GM21825 (cell line): ENCODE measurements around the gene ERBB4.

Experiments
- ATAC-seq: cut with Tn5 transposase; IDR thresholded peaks from one replicate; pipeline ENCODE4 v1.9.1; 2021; ENCODE audit warnings: mild to moderate bottlenecking, moderate library complexity; ENCODE audit not compliant: unreplicated experiment

ERBB4 gene

GRCh38 chr2:211451642-211452041, 1087.0 kb downstream of the ERBB4 start:
- ATAC-seq = no peak

- no peak for ATAC-seq
These were observed 1088.8 kb downstream of the ERBB4 start for GRCh38 chr2:211449819-211450218.

DNA sequence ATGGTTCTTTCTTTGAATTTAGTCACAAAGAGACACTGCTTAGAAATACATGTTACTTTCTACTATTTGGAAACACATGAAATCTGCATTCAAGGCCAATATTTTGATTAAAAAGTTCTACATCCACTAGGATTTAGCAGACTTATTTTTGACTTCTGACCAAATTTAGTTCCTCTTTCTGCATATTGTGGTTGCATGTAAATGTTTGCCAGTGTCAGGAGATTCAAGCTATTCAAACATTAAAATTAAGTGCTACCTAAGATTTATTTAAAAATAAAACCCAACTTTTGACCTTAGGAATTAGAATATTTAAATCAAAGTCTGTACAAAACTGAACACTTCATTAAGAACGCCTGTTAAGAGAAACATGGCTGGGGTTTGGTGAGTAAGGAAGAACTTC, 1091.1 kb downstream of the ERBB4 start:
- no peak for ATAC-seq

- no peak for ATAC-seq
These were observed 1098.5 kb downstream of the ERBB4 start for GRCh38 chr2:211440107-211440506.

DNA sequence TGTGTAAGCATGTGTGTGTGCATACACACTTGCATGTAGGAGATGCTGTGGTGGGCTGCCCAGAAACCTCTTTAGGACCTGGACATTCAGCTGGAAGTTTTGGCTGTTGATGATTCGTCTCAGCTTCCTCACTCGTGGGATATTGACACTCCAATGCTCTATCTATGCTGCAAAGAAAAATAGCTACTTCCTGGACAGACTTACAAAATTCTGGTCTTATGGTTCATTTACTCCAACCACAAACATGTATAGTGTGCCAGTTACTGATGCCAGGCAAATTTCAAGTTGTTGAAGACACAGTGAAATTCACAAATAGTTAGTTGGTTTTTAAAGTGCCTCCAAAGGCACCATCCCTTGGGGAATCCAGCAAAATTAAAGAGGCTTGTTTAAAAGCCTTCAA, 1099.6 kb downstream of the ERBB4 start:
- no peak for ATAC-seq

- no peak for ATAC-seq
These were observed 1101.2 kb downstream of the ERBB4 start for GRCh38 chr2:211437396-211437795.

DNA sequence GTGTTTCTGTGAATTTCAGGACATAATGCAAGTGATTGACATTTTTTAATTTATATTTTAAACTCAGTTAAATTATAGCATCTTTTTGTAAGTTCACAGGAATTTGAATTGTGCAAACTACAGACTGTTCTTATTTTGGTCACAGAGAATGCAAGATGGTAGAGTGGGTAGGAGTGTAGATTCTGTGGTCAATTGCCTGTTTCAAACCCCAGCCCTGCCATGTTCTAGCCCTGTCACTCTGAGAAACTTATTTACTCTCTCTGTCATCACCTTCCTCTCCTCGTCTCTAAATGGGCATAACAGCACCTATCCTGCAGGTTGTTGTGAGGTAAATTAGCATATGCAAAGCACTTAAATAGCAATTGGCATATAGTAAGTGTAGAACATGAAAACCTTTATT, 1102.4 kb downstream of the ERBB4 start:
- ATAC-seq = no peak

DNA sequence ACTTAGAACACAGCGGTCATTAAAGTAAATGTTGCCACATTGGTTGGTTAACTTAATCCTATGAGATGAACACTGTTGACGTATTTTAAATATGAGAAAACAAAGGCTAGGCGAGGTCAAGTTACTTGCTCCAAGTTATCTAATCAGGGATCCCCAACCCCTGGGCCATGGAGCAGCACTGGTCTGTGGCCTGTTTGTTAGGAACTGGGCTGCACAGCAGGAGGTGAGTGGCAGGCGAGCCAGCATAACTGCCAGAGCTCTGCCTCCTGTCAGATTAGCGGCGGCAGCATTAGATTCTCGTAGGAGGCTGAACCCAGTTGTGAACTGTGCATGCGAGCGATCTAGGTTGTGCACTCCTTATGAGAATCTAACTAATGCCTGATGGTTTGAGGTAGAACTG, 1103.3 kb downstream of the ERBB4 start:
- ATAC-seq = no peak

- ATAC-seq = no peak
These were observed 1103.8 kb downstream of the ERBB4 start for GRCh38 chr2:211434773-211435172.

GRCh38 chr2:211429256-211429920, 1109.2 kb downstream of the ERBB4 start:
- ATAC-seq = no peak

GRCh38 chr2:211426240-211426639, 1112.4 kb downstream of the ERBB4 start:
- no peak for ATAC-seq

- no peak for ATAC-seq
These were observed 1115.6 kb downstream of the ERBB4 start for GRCh38 chr2:211423018-211423417.

DNA sequence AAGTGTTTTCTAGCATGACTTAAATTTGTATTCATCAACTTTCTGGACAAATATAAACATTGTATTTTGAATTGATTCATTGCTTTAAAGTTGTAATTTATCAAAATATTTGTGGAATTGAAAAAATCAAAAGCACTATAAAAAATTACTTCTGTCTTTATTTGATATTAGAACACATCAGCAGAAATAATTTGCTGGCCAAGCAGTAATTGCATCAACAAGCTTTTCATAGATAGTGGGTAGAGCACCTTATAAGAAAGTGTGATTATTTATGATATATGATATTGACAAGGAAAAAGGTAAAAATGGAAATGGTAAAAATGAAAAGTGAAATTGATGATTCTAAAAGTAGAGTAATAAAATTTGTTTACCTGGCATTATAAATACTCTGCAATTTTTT, 1121.1 kb downstream of the ERBB4 start:
- ATAC-seq = no peak

GRCh38 chr2:211416373-211416772, 1122.2 kb downstream of the ERBB4 start:
- no peak for ATAC-seq

GRCh38 chr2:211413746-211414145, 1124.9 kb downstream of the ERBB4 start:
- ATAC-seq = no peak

DNA sequence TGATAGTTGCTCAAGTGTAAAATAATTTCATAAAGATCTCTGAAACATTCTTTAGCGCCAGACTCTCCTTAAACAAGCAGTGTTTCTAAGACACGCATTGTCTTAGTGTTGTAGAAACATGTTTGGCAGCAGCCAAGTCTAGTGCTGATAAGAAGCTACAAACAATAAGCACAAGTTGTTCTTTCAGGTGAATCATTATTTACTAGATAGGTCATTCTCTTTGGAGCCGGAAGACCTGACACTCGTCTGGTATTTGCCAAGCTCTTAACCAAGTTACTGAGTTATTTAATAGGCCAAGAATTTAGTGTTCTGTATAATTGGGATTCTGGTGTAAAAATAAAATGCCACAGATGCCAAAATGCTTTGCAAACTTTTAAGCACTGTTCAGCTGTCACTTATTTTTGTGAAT, 1130.1 kb downstream of the ERBB4 start:
- no peak for ATAC-seq

DNA sequence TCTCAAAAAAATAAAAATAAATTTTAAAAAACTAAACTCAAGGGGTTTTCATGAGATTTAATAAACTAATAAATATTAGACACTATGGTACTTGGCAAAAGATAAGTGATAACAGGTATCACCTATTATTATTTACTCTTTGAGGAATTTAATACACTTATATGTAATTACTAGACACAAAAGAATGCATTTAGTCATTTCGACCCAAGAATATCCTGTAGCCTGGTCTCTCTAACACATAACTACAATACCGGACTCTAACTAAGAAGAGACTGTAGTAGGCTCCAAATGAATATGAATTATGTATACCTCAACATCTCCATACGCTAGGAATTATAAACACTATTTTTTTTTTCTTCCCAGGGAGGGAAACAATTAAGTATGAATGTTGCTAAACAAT, 1131.5 kb downstream of the ERBB4 start:
- no peak for ATAC-seq

DNA sequence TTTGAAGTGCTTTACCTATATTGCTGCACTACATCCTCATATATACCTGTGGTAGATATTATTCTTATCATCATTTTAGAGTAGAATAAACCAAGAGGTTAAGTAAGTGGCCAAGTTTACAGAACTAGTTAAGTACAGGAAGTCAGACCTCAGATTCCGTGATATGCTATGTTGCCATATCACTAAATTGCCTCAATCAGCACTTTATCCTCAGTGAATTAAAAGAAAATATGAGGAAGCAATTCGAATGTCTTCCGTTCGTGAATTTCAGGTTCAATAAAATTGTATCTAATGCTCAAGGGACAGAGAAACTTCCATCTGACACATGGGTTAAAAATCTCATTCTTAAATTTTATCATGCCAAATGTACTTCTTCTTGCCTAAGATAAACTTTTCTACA, 1133.6 kb downstream of the ERBB4 start:
- no peak for ATAC-seq

- ATAC-seq = no peak
These were observed 1134.5 kb downstream of the ERBB4 start for GRCh38 chr2:211404098-211404497.

DNA sequence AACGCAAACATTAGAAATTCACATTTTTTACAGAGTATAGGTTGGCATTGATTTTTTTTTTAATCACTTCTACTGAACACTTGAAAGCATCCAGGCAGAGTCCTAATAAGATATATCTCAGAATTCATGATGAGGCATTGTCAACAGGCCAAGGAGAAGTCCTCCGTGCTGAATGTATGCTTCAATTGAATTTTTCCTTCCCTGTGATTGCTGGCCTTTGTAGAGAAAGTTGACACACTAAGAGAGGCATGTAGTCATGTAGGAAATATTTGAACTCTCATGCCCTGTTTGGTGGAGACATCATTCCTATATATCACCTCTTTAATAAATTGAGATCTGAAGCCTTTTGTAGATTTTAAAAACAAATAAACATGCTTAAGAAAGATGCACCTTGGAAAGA, 1137.3 kb downstream of the ERBB4 start:
- no peak for ATAC-seq

- no peak for ATAC-seq
These were observed 1140.8 kb downstream of the ERBB4 start for GRCh38 chr2:211397764-211398163.

DNA sequence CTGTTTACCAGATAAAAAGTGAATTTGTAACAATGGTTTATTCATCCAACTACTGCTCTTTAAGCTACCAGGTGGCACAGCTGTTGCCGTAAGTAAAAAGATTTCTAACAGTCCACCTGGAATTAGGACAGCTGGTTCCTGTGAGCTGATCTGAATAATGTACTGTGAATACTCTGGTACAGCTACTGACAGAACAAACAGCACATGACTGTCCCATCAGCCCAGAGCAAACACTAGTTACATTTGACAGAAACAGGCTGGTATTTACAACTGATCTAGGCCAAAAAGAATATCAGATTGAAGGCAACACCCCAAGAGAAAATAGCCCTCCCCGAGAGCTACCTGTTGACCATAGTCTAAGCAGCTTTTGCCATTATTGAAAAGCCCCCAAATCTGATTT, 1141.8 kb downstream of the ERBB4 start:
- ATAC-seq = no peak

DNA sequence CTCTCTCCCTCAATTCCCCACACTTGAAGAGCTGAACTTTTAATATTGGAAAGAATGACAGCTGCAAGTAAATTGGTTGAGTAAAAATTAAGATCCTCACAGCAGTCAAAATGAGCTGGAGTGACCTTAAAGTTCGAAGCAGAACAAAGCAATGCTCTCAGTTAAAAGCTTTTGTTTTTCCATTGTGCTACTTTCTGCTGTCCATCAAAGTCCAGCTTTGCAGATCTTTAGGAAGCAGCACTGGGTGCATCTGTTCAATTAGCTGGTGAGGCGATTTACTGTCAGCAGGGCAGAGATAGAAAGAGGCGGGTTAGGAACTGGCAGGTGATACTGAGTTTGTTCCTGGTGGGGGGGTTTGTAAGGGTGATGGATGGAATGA, 1147.4 kb downstream of the ERBB4 start:
- ATAC-seq = no peak
